ENCODE results near the gene KLHL25. TPM values are rescaled to one million over a fixed set of nuclear protein-coding genes. Genes with fewer than 3 reads are reported as not detected.

Gene KLHL25
- total RNA-seq, 1 donor from 2014 or later = 5.1 TPM

DNA sequence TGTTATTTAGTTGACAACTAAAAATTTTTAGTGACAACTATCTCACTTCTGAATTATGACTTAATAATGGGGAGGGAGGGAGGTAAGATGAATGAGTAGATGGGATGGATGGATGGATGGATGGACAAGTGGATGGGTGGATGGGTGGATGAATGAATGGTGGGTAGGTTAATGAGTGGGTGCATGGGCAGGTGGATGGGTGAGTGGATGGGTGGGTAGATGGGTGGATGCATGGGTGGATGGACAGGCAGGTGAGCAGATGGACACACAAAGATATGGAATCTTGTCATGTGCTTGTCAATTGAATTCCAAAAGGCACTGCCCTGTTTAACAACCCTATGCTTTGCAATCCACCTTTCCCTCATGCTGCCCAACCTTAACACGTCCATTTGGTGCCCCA lies 41.5 kb downstream of the KLHL25 start:
- no peak for DNase-seq (ENCODE audit: low spot score)
- intact Hi-C loops (cut with DNase I) = no loop called here

DNA sequence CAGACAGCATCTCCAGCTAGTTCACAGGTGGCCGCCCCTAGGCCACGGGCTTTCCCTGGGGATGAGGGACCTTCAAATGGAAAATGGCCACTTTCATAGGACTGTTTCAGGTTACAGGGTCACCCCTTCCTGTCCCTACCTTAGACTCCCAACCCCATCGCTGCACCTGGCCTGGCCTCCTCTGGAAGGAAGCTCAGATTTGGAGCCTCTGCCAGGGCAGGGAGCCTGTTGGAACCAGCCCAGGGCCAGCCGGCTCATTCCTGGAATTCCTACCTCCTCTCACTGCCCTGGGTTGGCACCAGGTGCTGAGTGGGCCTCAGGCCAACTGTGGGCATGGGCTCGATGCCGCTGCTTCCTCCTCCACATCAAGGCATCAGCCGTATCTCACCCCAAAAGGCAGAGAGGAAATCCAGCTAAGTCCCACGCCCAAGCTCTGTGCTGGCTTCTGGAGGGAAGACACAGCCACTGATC lies 42.2 kb downstream of the KLHL25 start:
- DNase-seq (ENCODE audit: low spot score) = peak; percentile 72
- intact Hi-C loops (cut with DNase I) = no loop called here

DNA sequence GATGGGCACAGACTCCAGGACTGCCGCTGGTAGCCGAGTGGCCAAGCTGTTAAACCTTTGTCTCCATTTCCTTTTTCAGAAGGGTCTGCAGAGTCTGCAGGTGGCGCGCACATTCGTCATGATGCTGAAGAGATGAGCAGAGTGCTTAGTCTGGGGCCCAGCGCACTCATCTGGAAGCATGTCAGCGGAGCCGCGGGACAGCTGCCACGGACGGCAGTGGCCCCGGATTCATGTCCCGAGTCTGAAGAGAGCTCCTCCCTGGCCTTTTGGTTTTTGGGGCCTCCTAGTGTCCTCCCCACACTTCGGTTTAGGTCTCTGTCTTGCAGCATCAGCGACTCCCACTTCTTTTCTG lies 42.6 kb downstream of the KLHL25 start:
- intact Hi-C loops (cut with DNase I) = no loop called here
- peak; percentile 71 for DNase-seq (ENCODE audit: low spot score)

DNA sequence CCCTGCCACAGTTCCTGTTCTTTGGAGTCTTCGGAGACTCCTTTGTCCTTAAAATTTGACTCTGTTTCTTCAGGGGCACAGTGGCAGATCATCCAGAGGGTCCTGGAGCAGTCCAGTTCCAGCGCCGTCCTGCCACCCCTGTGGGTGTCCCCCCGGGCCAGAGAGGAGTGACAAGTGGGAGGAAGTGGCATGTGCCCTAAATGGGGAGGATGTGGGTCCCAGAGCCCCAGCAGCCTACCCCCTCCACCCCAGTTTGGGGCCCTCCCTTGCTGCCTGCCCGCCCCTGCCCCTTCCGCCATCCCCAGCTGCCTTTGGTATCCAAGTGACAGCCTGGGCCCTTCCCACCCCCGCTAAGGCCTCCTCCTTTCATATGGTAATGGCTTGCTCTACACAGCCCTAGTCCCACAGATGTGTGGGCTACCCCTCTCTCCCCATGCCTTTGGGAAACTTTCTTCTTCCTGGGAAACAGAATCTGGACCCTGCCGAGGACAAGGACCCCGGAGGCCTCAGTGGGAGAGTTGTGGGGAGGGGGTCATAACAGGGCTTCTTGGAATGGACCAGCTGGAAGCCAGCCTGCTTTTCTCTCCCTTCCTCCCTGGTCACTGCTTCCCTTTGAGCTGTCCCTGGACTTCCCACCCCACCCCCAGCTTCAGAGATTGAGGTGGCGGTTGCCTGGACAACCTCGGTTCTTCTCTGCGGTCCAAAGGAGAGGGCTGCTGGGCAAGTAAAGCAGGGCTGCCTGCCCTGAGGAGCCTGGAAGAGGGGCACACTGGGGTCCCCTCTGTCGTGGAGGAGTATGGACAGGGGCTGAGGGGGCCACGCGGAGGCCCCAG lies 43.2 kb downstream of the KLHL25 start:
- peak; percentile 67 for DNase-seq (ENCODE audit: low spot score)
- intact Hi-C loops (cut with DNase I) = no loop called here

DNA sequence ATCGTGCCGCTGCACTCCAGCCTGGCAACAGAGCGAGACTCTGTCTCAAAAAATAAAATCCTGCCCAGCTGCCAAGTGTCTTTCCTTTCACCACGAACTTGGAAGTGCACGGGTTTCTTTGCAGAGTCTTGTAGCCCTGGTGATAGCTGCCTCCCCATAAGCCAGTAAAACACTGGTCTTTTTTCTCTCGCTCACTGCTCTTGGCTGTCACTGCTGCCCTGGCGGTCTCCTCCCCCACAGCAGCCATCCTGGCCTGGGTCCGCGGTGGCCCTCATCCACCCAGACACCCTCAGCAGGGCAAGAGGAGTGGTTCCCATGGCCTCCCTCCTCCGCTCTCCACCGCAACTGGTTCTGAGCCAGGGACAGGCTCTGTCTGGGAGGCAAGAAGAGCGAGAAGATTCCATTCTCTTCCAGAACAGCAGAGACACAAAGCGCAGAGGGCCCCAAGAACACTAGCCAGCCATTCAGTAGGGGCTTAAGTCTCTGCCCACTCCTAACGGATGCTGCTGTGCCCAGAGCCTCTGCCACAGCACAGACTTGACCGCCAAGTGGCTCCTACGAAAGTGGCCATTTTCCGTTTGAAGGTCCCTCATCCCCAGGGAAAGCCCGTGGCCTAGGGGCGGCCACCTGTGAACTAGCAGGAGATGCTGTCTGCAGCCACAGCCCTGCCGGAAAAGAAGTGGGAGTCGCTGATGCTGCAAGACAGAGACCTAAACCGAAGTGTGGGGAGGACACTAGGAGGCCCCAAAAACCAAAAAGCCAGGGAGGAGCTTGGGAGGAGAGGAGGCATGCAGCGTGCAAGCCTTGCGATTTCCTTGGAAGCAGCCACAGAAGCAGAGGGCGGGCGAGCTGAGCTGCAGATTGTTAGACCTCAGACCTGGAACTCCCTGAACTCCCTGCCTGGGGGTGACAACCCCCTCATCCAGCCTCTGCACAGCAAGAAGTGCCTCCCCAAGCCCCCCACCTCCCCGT lies 44.1 kb downstream of the KLHL25 start:
- intact Hi-C loops (cut with DNase I) = no loop called here
- DNase-seq (ENCODE audit: low spot score) = peak; percentile 91

DNA sequence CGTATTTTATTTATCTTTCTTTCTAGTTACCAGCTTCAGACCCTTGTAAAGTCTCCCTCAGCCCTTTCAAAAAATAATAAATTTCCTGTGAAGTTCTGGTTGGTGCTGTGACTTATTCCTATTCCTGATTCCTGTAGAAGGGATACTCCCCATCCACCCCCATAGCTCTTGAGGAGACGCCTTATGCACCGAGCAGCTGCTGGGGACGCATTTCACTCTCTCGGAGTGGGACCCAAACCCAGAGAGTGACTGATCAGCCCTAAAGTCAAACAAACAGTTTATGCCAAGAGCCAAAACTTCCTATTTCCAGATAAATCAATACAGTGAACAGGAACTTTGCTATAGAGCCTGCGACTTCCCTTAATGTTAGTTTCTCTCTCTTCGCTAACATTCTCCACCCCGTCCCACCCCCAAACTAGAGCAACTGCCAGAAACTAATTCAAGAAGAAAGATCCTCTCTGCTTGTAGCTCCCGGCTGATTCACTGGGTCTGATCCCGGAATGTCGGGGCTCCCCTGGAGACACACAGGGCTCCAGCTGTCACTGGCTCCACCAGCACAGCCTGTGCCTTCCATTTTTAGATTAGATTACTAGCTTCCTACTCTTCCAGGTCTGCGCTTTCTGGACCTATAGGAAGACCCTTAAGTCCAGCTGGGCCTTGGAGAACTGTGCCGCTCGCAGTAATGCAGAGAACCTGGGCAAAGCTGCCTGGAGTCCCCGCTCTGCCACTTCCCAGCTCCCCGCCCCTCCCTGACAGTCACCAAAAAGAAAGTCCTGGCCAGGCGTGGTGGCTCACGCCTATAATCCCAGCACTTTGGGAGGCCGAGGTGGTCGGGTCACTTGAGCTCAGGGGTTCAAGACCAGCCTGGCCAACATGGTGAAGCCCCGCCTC lies 45.2 kb downstream of the KLHL25 start:
- intact Hi-C loops (cut with DNase I) = no loop called here
- DNase-seq (ENCODE audit: low spot score) = peak; percentile 76

DNA sequence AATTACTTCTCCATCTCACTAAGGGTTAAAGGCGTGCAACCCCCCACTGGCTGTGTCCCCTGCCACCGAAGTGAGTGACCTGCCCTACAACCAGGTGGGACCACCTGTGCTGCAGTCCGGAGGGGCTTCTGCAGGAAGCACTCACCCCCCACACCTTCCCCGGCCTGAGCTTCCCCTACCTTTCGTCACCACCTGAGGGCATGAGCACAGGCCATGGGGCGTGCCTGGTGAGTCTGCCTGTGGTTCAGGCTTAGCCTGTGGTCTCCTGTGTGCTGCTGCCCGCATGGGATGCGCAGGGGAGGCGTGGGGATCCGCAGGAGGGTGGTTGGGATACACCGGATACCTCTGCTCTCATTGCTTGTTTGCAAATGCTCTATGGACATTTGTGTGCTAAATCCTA lies 46.0 kb downstream of the KLHL25 start:
- intact Hi-C loops (cut with DNase I) = no loop called here
- no peak for DNase-seq (ENCODE audit: low spot score)

DNA sequence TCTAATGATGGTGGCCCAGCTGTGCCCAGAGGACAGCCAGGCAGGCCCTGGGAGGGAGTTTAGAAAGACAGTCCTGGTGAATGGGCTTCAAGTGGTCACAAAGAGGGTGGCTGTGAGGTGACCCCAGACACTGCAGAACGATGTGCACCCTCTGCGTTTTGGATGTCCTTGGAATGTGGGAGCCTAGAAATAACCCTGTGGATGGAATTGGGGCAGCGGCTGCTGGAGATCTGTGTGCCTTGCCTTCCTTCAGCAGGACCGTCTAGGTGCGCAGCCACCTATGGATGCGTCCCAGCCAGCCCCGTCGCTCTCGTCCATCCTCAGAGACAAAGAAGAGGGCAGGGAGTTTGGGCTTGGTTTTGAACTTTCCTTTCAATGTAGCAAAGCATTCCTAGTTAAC lies 46.5 kb downstream of the KLHL25 start:
- no peak for DNase-seq (ENCODE audit: low spot score)
- intact Hi-C loops (cut with DNase I) = no loop called here

DNA sequence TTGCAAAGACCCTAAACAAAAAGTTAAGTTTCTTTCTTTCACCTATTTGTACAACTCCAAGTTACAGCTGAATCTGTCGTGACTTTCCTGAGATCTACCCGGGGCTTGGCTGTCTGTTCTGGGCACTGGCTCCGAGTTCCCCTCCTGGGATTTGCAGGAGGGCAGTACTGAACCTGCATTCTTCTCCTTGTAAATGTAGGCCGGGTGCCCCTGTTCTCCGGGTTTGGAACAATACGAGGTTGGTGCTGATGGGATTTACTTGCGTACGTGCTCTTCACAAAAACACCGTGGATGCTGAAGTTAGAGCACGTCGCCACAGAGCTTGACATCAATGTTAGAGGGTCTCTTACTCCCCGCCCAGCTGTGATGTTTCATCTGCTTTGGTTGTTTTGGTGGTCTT lies 48.1 kb downstream of the KLHL25 start:
- intact Hi-C loops (cut with DNase I) = no loop called here
- no peak for DNase-seq (ENCODE audit: low spot score)

DNA sequence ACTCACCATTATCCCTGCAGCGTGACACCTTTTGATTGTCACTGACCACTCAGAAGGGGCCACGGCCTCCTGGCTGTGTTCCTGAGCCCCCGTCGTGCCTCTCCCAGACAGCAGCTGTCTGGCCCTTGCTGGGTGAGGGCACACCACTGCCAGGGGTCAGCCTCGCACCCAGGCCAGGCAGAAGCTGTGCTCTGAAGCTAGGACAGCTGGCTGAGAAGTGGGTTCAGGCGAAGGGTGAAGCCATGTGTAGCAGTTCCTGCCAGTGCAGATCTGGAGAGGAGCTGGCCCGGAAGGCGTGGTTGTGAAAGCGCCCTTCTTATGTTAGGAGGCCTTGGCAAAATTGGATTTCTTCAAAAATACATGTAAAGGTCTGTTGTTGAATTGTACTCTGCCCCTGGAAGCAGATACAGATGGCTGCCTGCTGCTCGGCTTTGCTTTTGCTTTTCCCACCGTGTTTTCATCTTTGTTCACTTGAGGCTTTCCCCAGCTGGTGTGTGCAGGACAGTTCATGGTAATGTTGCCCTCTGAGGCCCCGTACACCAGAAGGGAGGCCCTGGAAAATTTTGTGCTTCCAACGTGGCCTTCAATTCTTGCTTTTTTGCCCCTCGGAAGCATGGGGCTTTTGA lies 49.1 kb downstream of the KLHL25 start:
- peak; percentile 71 for DNase-seq (ENCODE audit: low spot score)
- intact Hi-C loops (cut with DNase I) = no loop called here

DNA sequence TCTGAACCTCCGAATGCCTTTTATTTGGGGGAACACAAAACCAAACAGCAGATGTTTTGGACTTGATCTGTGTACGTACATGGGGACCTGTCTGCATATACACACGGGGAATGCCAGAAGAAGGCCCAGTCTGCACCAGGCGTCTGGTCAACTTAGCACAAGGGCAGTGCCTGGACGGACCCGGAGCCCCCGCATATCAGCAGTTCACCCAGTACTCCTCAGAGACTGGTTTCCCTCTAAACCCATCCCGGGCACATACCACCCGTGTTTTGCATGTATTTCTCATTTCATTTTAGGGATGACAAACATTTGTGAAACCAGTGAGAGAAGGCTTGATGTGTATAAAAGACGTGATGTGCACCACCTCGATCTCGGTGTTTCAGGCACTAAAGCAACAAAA lies 49.7 kb downstream of the KLHL25 start:
- intact Hi-C loops (cut with DNase I) = no loop called here
- no peak for DNase-seq (ENCODE audit: low spot score)

DNA sequence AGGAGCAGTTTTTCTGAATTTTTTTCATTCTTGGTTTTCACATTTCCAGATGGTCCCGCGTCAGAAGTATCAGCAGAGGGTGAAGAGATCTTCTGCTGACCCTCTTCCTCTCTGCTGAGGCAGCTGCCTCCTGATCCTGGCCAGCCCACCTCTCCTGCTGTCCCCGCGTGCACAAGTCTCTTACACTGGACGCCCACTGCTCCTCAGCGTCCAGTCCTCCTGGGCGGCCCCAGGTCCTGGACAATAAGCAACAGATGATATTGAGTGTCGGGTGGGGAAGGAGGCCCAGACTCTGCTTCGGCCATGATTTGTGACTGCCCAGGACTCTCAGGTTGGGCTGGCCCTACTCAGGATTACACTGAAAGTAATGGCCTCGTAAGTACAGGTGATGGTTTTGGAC lies 50.1 kb downstream of the KLHL25 start:
- intact Hi-C loops (cut with DNase I) = no loop called here
- no peak for DNase-seq (ENCODE audit: low spot score)

DNA sequence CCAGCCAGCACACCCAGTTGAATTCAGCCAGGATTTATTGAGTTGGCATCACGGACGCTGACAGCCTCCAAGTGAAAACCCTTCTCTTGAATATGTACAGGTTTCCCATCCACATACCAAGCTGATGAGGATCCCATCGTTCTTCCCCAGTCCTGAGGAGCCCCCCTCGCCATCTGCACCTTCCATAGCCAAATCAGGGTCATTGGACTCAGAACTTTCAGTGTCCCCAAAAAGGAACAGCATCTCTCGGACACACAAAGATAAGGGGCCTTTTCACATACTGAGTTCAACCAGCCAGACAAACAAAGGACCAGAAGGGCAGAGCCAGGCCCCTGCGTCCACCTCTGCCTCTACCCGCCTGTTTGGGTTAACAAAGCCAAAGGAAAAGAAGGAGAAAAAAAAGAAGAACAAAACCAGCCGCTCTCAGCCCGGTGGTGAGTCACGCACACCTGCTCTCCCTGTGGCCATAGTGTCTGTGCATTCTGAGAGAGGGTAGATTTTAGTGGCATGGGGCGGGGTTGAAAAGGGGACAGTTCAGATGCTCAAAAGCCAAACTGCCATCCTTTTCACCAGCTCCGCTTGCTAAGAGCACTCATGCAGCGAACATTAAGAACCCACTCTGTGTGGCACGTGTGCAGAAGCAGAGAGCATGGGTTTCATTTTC lies 51.2 kb downstream of the KLHL25 start:
- no peak for DNase-seq (ENCODE audit: low spot score)
- intact Hi-C loops (cut with DNase I) = no loop called here

DNA sequence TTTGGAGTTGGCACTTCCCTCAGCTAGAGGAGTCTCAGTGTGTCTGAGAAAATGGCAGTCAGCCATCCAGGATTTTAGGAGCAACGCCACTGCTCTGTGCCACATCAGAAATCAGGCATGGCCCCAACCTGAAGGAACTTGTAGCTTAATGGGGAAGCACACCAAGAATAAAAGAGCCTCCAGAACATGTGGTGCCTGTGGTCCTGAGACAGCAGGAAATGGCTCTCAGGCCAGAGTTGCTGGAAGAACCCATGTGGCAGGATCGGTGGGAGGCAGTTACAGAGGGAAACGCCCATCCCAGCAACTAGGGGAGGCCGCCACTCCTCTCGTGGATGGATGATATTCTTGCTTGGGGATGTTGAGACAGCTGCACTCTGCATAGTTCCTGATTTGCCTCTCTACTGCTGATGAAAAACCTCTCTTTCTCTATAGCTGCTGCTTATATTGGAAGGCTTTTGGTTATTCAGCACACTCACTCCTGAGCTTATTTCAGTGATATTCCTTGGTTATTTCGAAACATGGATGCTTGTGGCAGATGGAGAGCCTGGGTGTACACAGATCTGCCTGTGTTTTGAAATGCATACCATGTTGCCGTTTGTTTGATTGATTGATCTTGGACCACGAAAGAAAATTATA lies 52.4 kb downstream of the KLHL25 start:
- intact Hi-C loops (cut with DNase I) = no loop called here

DNA sequence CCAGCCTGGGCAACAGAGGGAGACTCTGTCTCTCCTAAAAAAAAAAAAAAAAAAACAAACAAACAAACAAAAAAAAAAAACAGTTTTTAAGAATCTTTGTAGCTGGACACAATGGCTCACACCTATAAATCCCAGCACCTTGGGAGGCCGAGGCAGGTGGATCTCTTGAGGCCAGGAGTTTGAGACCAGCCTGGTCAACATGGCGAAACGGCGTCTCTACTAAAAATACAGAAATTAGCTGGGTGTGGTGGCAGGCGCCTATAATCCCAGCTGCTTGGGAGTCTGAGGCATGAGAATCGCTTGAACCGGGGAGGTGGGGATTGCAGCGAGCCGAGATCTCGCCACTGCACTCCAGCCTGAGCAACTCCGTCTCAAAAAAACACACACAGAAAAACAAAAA lies 53.1 kb downstream of the KLHL25 start:
- no peak for DNase-seq (ENCODE audit: low spot score)
- intact Hi-C loops (cut with DNase I) = no loop called here

More for the DNA sequence above, 52.4 kb downstream of the KLHL25 start:
- no peak for DNase-seq (ENCODE audit: low spot score)

DNA sequence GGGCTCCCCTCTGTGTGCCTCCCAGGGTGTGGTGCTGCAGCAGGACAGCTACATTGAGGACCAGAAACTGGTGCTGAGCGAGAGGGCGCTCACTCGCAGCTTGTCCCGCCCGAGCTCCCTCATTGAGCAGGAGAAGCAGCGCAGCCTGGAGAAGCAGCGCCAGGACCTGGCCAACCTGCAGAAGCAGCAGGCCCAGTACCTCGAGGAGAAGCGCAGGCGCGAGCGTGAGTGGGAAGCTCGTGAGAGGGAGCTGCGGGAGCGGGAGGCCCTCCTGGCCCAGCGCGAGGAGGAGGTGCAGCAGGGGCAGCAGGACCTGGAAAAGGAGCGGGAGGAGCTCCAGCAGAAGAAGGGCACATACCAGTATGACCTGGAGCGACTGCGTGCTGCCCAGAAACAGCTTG lies 53.7 kb downstream of the KLHL25 start:
- no peak for DNase-seq (ENCODE audit: low spot score)
- intact Hi-C loops (cut with DNase I) = no loop called here

DNA sequence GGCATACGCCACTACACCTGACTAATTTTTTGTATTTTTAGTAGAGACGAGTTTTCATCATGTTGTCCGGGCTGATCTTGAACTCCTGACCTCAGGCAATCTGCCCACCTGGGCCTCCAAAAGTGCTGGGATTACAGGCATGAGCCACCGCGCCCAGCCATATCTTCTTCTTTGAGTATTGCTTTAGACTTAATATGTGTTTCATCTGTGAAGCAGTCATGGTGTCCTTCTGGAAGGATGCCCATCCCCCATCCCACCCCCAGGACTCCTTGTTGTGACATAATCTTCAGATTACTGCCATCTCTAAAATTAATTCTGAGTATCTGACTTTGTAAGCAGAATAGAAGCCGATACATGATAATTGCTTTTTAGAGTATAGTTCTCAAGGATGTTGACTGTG lies 57.7 kb downstream of the KLHL25 start:
- intact Hi-C loops (cut with DNase I) = no loop called here
- DNase-seq (ENCODE audit: low spot score) = no peak

DNA sequence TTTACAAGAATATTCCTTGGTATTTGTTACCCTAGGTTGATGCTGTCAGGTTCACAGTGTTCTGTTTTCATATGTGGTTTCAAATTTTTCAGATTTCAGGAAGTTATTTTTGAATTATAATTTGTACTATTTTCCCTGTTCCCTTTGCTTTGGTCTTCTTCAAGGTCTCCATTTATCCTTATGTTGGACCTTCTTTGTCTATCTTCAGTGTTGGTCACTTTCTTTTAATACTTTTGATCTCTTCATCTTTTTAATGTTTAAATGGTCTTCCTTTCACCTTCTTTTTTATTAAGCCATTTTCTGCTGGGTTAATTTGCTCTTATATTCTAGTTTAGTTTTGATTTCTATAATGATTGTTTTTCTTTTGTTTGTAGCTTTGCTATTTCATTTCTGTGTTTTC lies 61.3 kb downstream of the KLHL25 start:
- intact Hi-C loops (cut with DNase I) = no loop called here
- DNase-seq (ENCODE audit: low spot score) = no peak

Measured in cardiac septum (tissue), 1 donor.